Measurements from ENCODE around the gene TSKS. TPM values are rescaled to one million over a fixed set of nuclear protein-coding genes. Genes with fewer than 3 reads are reported as not detected.

TSKS gene
- total RNA-seq, 1 experiment from 2014 or later = 0.28 TPM

GRCh38 chr19:49713236-49713845 lies 49.8 kb downstream of the TSKS start:
- no peak overlapping the region for H3K27ac ChIP-seq (ENCODE audit: insufficient read length, low read depth, low read length)
- WGBS (ENCODE audit: extremely low coverage, insufficient read length, low lambda C conversion rate) = no CpG with 5 or more reads among the region's 8 CpGs
- no peak overlapping the region for H3K4me3 Mint-ChIP-seq
- no peak overlapping the region for H3K4ac ChIP-seq (ENCODE audit: low read depth, low read length)
- H2BK120ac ChIP-seq (ENCODE audit: low read depth, low read length, poor library complexity, severe bottlenecking) = no peak overlapping the region
- no peaks in the 10 kb centered on the region for H3K79me2 ChIP-seq (ENCODE audit: insufficient read depth, low read length)
- peak overlapping the region in 1 of 3 experiments; percentile 40; a peak in 1 of 7 replicates for H3K27ac Mint-ChIP-seq
- H3K27me3 ChIP-seq (ENCODE audit: insufficient read depth, low read length) = no peaks in the 10 kb centered on the region
- no peak overlapping the region for H3K18ac ChIP-seq (ENCODE audit: insufficient read length, low read depth, low read length)
- H3K9me3 ChIP-seq (ENCODE audit: control insufficient read depth, low read depth, low read length) = no peaks in the 10 kb centered on the region
- TF ChIP-seq CTCF (conservative IDR thresholded peaks at IDR 0.05) = no peak
- H4K91ac ChIP-seq (ENCODE audit: insufficient read length, low read depth, low read length) = no peak overlapping the region
- H3T11ph ChIP-seq (ENCODE audit: low read length) = no peak overlapping the region
- H3K9me3 Mint-ChIP-seq = peaks cover 3% of the 10 kb centered on the region in 2 experiments; a peak in 2 of 5 replicates
- no peak overlapping the region for H2BK12ac ChIP-seq (ENCODE audit: insufficient read length, low read depth, low read length)
- no peak overlapping the region for H3K23ac ChIP-seq (ENCODE audit: insufficient read length, low read depth, low read length)
- DNase-seq = no peak
- no peak overlapping the region for H3K56ac ChIP-seq (ENCODE audit: insufficient read length, low read depth, low read length)
- H3K4me1 ChIP-seq (ENCODE audit: insufficient read depth, low read length) = no peaks in the 10 kb centered on the region
- peaks cover 36 to 53% (median 52%) of the 10 kb centered on the region in 3 experiments for H3K36me3 Mint-ChIP-seq (ENCODE audit: insufficient read depth in 1 of 3, low read depth in 3 of 3)
- H3K4me1 Mint-ChIP-seq = peaks cover 3 to 9% of the 10 kb centered on the region in 2 experiments
- H3K14ac ChIP-seq (ENCODE audit: insufficient read depth, low read length) = no peak overlapping the region
- H3K27me3 Mint-ChIP-seq (ENCODE audit: low read depth) = peaks cover 2% of the 10 kb centered on the region; the same call in 1 of the 2 replicates
- H2BK20ac ChIP-seq (ENCODE audit: low read depth, low read length, poor library complexity, severe bottlenecking) = no peak overlapping the region
- no peaks in the 10 kb centered on the region for H3K23me2 ChIP-seq (ENCODE audit: insufficient read length, low read depth, low read length, poor library complexity, severe bottlenecking)
- no peaks in the 10 kb centered on the region for H4K20me1 ChIP-seq (ENCODE audit: control insufficient read depth, insufficient read depth, insufficient read length)
- no peak overlapping the region for H2AFZ ChIP-seq (ENCODE audit: low read length)
- no peak overlapping the region for H2BK15ac ChIP-seq (ENCODE audit: low read depth, low read length)
- no peak overlapping the region for H4K8ac ChIP-seq (replicated peaks; ENCODE audit: insufficient read length, low read depth, low read length)
- H4K5ac ChIP-seq (ENCODE audit: insufficient read length, low read depth, low read length) = no peak overlapping the region
- H3K79me1 ChIP-seq (ENCODE audit: insufficient read depth, low read depth, low read length, poor library complexity, severe bottlenecking) = no peaks in the 10 kb centered on the region
- no peak overlapping the region for H2BK5ac ChIP-seq (ENCODE audit: insufficient read length, low read length)
- H2AK5ac ChIP-seq (ENCODE audit: insufficient read length, low read length) = no peak overlapping the region
- no peak overlapping the region for H3K4me2 ChIP-seq (ENCODE audit: insufficient read depth, insufficient read length, low read length)
- H3K9ac ChIP-seq (ENCODE audit: extremely low read depth, insufficient read length, low read length) = no peak overlapping the region

All from H9 (cell line).